Measurements from ENCODE around the gene FIGN.

Gene FIGN

DNA sequence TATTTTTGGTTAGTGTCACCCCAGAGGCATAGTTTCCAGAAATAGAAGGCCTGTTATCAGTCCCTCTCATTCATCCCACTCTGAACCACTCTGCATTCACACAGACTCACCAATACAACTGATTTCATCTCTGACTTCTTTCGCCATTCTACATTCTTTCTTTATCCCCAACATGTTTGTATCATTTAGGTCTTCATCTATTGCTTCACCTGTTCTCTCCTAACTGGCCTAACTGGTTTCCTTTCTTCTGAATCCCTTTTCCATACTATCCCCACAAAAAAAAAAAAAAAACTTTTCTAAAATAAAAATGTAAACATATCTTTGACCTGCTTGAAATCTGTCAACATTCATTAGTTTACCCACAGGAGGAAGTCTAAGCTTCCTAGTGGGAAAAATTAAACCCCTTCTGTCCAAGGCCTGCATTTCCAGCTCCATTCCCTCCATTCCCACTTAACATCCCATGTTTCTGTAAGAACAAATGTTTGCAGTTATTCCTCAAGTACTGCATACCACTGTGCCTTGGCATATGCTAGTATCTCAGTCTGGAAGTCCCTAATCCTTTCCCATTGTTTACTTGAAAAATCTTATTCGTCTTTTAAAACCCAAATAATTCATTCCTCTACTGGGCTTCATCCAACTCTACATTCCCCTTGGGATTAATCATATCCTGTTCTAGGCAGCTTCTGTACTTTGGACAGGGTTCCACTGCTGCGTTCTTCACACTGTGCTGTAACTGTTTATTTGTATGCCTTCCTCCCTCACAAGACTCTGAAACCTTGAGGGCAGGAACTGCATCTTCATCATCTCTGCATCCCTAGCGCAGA is 68.5 kb downstream of the FIGN start:
- in situ Hi-C loops (cut with MboI; ENCODE audit: low sequenced_read_pairs) = no loop called here

DNA sequence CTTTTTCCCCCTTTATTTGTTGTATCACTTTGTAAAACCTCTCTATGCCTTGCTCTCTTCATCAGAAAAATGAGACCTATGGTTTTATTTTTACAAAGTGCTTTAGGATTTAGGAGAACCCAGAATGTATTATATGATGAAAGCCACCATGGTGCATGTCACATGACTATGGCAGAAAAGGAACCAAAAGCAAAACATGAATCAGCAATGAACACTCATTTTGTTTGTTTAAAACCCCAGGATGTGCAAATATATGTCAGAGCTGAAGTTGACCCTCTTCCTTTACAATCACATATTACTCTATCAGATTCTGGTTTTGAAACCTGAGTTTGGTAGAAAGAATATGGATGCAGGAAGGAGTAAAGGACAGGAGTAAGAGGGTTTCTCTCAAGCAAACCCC is 70.0 kb downstream of the FIGN start:
- in situ Hi-C loops (cut with MboI; ENCODE audit: low sequenced_read_pairs) = no loop called here

DNA sequence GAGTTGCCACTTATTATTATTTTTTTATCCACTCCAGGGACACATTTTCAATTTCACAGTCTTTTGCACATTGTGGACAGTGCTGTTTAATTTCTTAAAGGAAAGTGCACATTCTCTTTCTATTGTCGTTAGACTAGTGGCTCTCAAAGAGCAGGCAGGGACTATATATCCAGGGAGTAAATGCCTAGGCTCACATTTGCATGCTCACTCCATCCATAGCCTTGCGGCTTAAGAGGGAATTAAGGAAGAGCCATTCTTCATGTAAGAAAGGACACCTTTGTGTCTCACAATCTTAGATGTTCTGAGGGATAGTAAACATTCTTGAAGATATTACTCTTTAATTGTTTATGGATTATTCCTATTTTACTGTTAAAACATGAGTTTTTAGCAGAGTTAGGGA is 70.8 kb downstream of the FIGN start:
- in situ Hi-C loops (cut with MboI; ENCODE audit: low sequenced_read_pairs) = no loop called here

DNA sequence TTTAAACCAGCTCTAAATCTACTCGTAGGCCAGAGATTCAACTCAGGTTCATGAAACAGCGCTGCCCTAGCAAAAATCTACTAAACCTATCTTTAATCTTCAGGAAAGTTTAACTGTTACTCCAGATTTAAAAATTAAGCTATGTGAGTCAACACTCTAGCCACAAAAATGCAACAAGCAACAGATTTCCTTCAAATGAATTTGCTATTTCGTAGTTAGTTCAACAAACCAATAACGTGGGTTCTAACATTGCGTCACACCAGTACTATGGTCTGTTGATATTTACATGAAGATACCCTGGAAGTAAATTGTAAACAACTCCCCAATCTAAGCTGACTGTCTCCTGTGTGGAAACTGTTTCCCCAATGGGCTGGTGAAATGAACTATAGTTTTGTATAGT is 71.2 kb downstream of the FIGN start:
- in situ Hi-C loops (cut with MboI; ENCODE audit: low sequenced_read_pairs) = no loop called here

DNA sequence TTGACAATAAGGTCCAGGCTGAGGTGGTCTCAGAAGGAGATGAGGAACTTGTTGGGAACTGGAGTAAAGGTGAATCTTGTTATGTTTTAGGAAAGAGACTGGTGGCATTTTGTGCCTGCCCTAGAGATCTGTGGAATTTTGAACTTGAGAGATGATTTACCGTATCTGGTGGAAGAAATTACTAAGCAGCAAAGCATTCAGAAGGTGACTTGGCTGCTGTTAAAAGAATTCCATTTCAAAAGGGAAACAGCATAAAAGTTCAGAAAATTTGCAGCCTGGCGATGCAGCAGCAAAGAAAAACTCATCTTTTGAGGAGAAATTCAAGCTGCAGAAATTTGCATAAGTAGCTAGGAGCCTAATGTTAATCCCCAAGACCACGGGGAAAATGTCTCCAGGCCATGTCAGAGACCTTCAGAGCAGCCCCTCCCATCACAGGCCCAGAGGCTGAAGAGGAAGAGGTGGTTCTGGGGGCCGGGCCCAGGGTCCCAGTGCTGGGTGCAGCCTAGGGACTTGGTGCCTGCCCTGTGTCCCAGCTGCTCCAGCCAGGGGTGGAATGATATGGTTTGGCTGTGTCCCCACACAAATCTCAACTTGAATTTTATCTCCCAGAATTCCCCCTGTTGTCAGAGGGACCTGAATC is 73.5 kb downstream of the FIGN start:
- in situ Hi-C loops (cut with MboI; ENCODE audit: low sequenced_read_pairs) = no loop called here

- in situ Hi-C loops (cut with MboI; ENCODE audit: low sequenced_read_pairs) = no loop called here
Observed at GRCh38 chr2:163659224-163659623, 76.6 kb downstream of the FIGN start.

DNA sequence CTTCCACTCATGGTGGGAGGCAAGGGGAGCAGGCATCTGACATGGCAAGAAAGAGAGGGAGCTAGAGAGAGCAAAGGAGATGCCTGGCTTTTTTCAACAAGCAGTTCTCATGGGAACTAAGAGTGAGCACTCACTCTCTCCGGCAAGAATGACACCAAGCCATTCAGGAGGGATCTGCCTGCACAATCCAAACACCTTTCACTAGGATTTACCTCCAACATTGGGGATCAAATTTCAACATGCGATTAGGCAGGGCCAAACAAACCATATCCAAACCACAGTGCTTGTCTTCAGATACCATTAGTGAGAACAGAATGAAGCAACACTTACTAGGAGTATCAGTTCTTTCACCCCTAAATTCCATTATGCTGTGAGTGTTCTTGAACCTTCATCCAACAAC is 77.3 kb downstream of the FIGN start:
- in situ Hi-C loops (cut with MboI; ENCODE audit: low sequenced_read_pairs) = no loop called here

DNA sequence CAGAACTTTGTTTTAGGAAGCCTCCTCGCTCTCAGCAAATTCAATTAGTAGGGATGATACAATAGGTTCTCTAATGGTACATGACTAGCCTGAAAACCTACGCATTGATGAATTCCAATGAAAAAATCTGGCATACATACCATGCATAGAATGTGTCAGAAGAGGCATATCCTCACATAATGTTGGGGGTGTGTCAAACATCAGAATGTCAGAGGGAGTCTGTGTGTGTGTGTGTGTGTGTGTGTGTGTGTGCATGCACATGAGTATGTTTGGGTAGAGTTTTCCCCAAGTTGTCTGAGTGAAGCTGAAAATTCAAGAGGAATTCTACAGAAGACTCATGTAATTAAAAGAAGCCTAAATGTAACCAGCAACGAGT is 78.5 kb downstream of the FIGN start:
- in situ Hi-C loops (cut with MboI; ENCODE audit: low sequenced_read_pairs) = no loop called here

GRCh38 chr2:163656622-163657280 is 79.1 kb downstream of the FIGN start:
- in situ Hi-C loops (cut with MboI; ENCODE audit: low sequenced_read_pairs) = no loop called here

GRCh38 chr2:163655667-163656066 is 80.1 kb downstream of the FIGN start:
- in situ Hi-C loops (cut with MboI; ENCODE audit: low sequenced_read_pairs) = no loop called here

GRCh38 chr2:163652751-163653150 is 83.1 kb downstream of the FIGN start:
- in situ Hi-C loops (cut with MboI; ENCODE audit: low sequenced_read_pairs) = no loop called here

GRCh38 chr2:163649080-163649479 is 86.7 kb downstream of the FIGN start:
- in situ Hi-C loops (cut with MboI; ENCODE audit: low sequenced_read_pairs) = no loop called here

DNA sequence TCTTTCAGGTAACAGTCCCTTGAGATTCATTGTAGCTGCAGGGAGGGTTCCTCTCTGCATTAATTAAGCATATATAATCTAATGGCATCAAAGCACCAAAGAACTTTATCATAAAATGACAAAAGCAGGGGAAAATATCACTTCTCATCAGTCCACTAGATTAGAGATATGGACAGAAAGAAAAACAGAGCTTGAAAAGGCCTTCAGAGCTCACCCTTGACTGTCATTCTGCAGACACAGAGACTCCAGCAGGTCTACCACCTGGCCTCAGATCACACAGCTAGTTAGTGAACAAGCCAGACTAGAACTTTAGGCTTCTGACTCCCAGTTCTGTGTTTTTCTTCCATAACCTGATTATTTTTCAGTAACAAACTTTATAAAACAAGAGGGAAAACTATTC is 88.5 kb downstream of the FIGN start:
- in situ Hi-C loops (cut with MboI; ENCODE audit: low sequenced_read_pairs) = no loop called here

DNA sequence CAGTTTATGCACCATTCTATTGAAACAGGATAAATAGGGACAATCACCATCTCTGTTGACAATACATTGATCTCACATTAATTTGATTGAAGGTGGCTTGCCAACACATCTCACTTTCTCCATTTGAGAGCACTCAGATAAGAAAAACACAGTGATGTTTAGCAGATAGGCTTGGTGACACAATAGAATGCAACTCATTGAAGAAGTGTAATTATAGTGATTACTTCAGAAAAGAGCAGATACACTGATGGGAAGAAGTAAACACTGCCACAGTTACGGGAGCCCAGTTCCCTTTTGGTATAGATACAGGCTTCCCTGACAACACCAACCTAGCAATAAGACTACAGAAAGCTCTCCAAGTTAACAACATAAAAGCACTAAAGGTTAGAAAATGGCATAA is 89.1 kb downstream of the FIGN start:
- in situ Hi-C loops (cut with MboI; ENCODE audit: low sequenced_read_pairs) = no loop called here

DNA sequence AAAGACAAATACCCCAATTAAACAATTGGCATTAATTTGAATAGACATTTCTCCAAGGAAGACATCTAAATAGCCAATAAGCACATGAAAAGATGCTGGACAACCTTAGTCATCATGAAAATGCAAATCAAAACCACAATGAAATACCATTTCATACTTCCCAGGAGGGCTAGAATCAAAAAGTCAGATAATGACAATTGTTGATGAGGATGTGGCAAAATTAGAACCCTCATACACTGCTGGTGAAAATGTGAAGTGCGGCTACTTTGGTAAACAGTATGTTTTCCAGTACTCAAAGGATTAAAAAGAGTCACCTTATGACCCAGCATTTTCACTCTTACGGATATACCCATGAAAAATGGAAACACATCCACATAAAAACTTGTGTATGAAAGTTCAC is 91.6 kb downstream of the FIGN start:
- in situ Hi-C loops (cut with MboI; ENCODE audit: low sequenced_read_pairs) = no loop called here

DNA sequence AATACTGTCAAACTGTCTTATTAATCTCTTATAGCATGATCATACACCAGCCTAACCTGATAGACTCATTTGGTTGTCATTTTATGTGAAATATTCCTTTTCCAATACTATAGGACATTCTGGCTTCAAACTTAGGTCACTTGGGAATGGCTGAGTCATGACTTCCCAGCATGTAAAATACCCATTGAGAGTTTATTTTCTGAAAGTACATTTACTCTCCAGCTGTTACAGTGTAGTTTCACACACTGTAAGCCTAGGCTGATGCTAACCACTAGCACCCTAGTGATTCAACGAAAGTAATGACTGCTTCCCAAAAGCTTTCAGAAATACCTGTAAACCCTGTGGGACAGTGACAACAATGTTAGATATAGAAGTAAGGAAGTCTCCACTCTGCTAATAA is 93.8 kb downstream of the FIGN start:
- in situ Hi-C loops (cut with MboI; ENCODE audit: low sequenced_read_pairs) = no loop called here

DNA sequence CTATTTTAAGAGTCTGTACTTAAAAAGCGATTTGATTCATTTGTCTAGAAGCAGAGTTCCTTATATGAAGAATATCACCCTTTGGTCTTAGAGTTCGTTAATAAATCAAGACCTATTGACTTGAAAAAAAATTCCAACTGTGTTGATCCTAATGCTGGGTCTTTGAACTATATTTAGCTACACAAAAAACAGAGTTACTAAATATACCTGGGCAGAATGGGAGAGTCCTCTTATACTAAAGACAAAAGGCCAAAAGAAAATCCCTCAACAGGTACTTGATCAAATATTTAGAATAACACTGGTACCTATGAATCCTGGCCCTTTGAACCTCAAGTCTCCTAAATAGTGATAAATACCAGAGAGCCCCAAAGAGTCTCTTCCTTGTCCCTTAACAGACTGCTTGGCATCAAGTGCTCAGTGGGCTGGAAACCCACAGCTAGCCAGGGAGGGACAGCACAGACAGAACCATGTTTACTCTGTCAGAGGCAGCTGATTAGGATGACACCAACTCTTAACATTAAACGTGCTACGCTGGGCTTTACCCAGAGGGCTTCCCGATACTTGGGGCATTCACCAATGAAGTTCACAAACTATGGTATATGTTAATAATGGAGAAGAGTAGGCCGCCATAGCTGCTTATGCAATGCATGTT is 95.1 kb downstream of the FIGN start:
- in situ Hi-C loops (cut with MboI; ENCODE audit: low sequenced_read_pairs) = no loop called here

DNA sequence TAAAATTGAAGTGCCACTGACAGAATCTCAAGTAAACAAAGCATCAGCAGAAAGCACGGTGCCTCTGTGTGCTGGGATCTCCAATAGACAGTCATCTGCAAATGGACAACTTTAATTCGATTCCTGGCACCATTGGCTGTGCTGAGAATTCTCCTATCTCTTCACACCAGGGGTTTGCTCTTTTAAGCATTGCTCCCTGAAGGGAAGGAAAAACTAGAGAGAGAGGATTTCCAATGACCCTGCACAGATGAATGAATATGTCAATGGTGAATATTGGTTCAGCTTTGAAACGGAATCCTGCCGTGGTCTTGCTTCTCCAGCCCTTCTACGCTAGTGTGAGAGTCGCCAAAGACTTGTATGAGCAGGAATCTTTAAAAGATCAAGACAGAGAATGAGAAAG is 97.9 kb downstream of the FIGN start:
- in situ Hi-C loops (cut with MboI; ENCODE audit: low sequenced_read_pairs) = no loop called here

GRCh38 chr2:163633291-163633690 is 102.5 kb downstream of the FIGN start:
- in situ Hi-C loops (cut with MboI; ENCODE audit: low sequenced_read_pairs) = no loop called here

DNA sequence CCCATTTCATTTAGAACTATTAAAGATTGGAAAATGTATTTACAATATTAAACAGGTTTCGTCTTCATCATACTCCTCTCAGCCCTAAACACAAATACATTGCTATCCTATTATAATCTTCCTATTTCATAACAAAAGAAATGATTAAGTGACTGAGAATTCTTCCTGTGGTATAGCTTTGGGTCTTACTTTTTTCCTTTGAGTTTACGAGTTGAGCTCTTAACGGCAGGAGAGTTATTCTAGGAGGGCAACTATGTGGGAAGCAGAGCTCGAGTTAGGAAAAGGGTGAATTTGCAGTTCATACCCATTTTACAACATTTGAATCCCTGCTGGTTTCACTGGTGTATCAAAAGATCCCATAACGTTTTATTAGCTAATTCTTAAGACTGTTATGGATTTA is 105.0 kb downstream of the FIGN start:
- in situ Hi-C loops (cut with MboI; ENCODE audit: low sequenced_read_pairs) = no loop called here

- in situ Hi-C loops (cut with MboI; ENCODE audit: low sequenced_read_pairs) = no loop called here
Observed at GRCh38 chr2:163626639-163627109, 109.1 kb downstream of the FIGN start.

- in situ Hi-C loops (cut with MboI; ENCODE audit: low sequenced_read_pairs) = no loop called here
Observed at GRCh38 chr2:163626208-163626607, 109.6 kb downstream of the FIGN start.
